Activated B cell treated with CpG ODN at 0.5 μM for 24 hours (primary cell): ENCODE data around the gene ETS1. TPM values are rescaled to one million over a fixed set of nuclear protein-coding genes. Genes with fewer than 3 reads are reported as not detected.

Experiments
- ATAC-seq: fragments of 200-7000 bp; cut with Tn5 transposase; one replicate; pipeline ENCODE4 v1.10.0; 2021; ENCODE audit warnings: low read depth, mild to moderate bottlenecking, moderate library complexity
- CTCF ChIA-PET: fragments of 350-600 bp; sonication (Branson Sonifier 250); formaldehyde crosslinking; loops from one replicate; lab custom pipeline; 2021; ENCODE audit warnings: antibody characterized with exemption; lab: Charles Lee
- POLR2A ChIA-PET: fragments of 350-600 bp; sonication (Branson Sonifier 250); formaldehyde crosslinking; loops from one replicate; lab custom pipeline; 2021; ENCODE audit warnings: antibody characterized with exemption; lab: Charles Lee
- DNase-seq: peaks from one replicate; pipeline ENCODE4 v3.0.0; 2022
- H3K27ac Mint-ChIP-seq: one replicate; pipeline ENCODE4 v1.8.0; 2020; ENCODE audit warnings: mixed read lengths
- H3K27me3 Mint-ChIP-seq: one replicate; pipeline ENCODE4 v1.8.0; 2021; ENCODE audit warnings: mixed read lengths
- H3K36me3 Mint-ChIP-seq: one replicate; pipeline ENCODE4 v1.8.0; 2021; ENCODE audit warnings: low read depth, mixed read lengths
- H3K4me1 Mint-ChIP-seq: one replicate; pipeline ENCODE4 v1.8.0; 2021; ENCODE audit warnings: mixed read lengths
- H3K4me3 Mint-ChIP-seq: one replicate; pipeline ENCODE4 v1.8.0; 2020; ENCODE audit warnings: mild to moderate bottlenecking, mixed read lengths
- H3K9me3 Mint-ChIP-seq: one replicate; pipeline ENCODE4 v1.8.0; 2020; ENCODE audit warnings: mixed read lengths
- intact Hi-C: fragments of 100-400 bp; cut with micrococcal nuclease; formaldehyde crosslinking; loops from one replicate; pipeline ENCODE4 v1.15.1; 2024
- total RNA-seq: library from RNA; stranded (reverse); gene quantifications from 2 replicates; pipeline ENCODE4 v1.2.3, GENCODE V29; 2022
- TF ChIP-seq, protein P1 (sequence below): fragments of 200-600 bp; IDR thresholded peaks from one replicate; pipeline ENCODE4 v1.8.0; 2022; ENCODE audit warnings: antibody characterized with exemption, mild to moderate bottlenecking

ETS1 gene
- total RNA-seq, 1 donor from 2014 or later: 301 TPM

DNA sequence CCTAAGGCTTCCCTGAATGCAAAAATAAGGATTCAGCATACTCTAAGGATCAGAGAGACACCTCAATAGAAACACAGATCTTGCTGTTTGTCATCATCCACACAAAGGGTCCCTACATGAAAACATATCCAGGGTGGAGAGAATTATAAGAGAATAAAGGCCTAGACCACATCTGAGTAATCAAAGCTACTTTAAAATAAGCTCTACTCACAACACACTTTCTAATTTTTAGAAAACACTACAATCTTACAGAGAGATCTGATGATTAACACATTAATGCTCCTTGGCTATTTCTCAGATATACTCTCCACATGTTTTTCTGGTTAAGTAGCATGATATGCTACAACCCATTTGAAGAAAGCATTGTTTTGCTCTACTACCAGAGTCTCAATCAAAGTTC is 108.2 kb downstream of the ETS1 start:
- H3K27ac Mint-ChIP-seq: peak overlapping the region; percentile 89
- POLR2A ChIA-PET: interaction anchor here (0.6 to 1.5 kb wide), 6 partner anchors 10 to 73 kb away, joined by 3 to 8 read pairs (median 4); no protein-coding TSS in a partner anchor
- intact Hi-C loops: no loop called here

DNA sequence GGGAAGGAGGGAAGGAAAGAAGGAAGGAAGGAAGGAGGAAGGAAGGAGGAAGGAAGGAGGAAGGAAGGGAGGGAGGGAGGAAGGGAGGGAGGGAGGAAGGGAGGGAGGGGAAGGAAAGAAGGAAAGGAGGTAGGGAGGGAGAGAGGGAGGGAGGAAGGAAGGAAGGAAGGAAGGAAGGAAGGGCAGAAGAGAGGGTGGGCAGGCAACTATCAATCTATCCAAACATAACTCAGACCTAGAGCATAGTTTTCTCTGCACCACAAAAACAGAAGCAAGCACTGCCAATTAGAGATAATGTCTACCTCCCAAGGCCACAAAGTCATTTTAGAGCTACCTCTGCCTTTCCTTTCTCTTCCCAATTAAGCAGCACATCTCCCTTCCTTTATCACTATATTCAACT is 109.1 kb downstream of the ETS1 start:
- no peak for ATAC-seq
- intact Hi-C loops: no loop called here

More for the DNA sequence above, 108.2 kb downstream of the ETS1 start:
- peaks cover 99% of the 10 kb centered on the region for H3K4me1 Mint-ChIP-seq
- H3K36me3 Mint-ChIP-seq: peaks cover 94% of the 10 kb centered on the region
- no peaks in the 10 kb centered on the region for H3K9me3 Mint-ChIP-seq
- no peak for DNase-seq
- TF ChIP-seq, protein P1, sequence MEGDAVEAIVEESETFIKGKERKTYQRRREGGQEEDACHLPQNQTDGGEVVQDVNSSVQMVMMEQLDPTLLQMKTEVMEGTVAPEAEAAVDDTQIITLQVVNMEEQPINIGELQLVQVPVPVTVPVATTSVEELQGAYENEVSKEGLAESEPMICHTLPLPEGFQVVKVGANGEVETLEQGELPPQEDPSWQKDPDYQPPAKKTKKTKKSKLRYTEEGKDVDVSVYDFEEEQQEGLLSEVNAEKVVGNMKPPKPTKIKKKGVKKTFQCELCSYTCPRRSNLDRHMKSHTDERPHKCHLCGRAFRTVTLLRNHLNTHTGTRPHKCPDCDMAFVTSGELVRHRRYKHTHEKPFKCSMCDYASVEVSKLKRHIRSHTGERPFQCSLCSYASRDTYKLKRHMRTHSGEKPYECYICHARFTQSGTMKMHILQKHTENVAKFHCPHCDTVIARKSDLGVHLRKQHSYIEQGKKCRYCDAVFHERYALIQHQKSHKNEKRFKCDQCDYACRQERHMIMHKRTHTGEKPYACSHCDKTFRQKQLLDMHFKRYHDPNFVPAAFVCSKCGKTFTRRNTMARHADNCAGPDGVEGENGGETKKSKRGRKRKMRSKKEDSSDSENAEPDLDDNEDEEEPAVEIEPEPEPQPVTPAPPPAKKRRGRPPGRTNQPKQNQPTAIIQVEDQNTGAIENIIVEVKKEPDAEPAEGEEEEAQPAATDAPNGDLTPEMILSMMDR: no peak
- peak overlapping the region; percentile 35 for H3K4me3 Mint-ChIP-seq
- ATAC-seq: no peak
- no peaks in the 10 kb centered on the region for H3K27me3 Mint-ChIP-seq
- CTCF ChIA-PET: interaction anchor here (1.3 to 1.4 kb wide), 2 partner anchors 17 to 189 kb away, joined by 3 to 4 read pairs; no protein-coding TSS in a partner anchor

DNA sequence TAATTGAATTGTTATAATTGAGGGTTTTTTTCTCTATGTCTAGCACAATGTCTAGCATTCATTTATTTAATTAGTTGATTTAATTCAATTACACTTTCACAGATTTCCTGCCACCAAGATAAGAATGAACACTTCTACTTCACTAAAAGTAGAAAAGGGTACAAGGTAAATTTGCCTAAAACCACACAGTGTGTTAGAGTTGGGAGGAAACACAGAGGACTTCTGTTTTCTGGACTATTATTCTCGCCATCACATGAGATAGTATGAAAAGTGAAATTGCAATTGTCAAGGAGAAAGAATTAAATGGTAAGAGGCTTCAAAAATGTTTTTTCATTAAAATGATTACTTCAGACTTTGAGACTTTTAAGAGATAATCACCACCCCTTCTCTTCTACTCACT is 109.5 kb downstream of the ETS1 start:
- Mint-ChIP-seq H3K27ac (peak overlapping the region; percentile 89), H3K4me1 (peaks cover 99% of the 10 kb centered on the region), H3K27me3 (no peaks in the 10 kb centered on the region), H3K9me3 (no peaks in the 10 kb centered on the region), H3K36me3 (peaks cover 94% of the 10 kb centered on the region), H3K4me3 (peak overlapping the region; percentile 52)
- TF ChIP-seq, protein P1: no peak
- intact Hi-C loops: no loop called here
- peak; percentile 37 for ATAC-seq
- CTCF ChIA-PET: interaction anchor here (1.2 kb wide), 1 partner anchor 189 kb away, joined by 3 read pairs; no protein-coding TSS in a partner anchor
- POLR2A ChIA-PET: interaction anchor here (1.0 to 1.5 kb wide), 2 partner anchors 9 to 187 kb away, joined by 3 to 5 read pairs; no protein-coding TSS in a partner anchor
- DNase-seq: no peak

More for the DNA sequence above, 109.1 kb downstream of the ETS1 start:
- TF ChIP-seq, protein P1: no peak
- ChIA-PET POLR2A (interaction anchor here (0.7 to 1.5 kb wide), 6 partner anchors 9 to 211 kb away, joined by 3 to 8 read pairs (median 4); no protein-coding TSS in a partner anchor), CTCF (interaction anchor here (1.3 to 1.4 kb wide), 2 partner anchors 18 to 188 kb away, joined by 3 to 4 read pairs; no protein-coding TSS in a partner anchor)
- peaks cover 99% of the 10 kb centered on the region for H3K4me1 Mint-ChIP-seq
- peak overlapping the region; percentile 9 for H3K4me3 Mint-ChIP-seq
- no peaks in the 10 kb centered on the region for H3K27me3 Mint-ChIP-seq
- DNase-seq: no peak
- H3K9me3 Mint-ChIP-seq: no peaks in the 10 kb centered on the region
- H3K27ac Mint-ChIP-seq: peak overlapping the region; percentile 89
- H3K36me3 Mint-ChIP-seq: peaks cover 94% of the 10 kb centered on the region

DNA sequence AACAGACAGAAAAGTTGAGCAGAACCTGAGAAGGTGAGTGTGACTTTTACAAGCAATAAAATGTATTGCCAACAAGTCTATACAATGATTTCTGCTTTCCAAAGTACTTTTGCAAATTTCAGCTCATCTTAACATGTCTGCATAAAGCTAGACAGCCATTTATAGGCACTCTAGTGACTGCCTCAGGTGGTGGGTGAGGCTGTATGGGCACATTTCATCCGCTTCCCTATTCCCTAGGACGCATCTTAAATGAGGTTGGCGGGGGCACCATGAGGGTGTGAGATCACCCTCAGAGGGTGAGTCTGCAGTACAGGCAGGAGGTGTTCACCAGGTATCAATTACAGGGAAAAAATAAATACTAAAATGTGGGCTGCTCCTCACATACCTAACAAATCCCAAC is 110.1 kb downstream of the ETS1 start:
- Mint-ChIP-seq H3K27me3 (no peaks in the 10 kb centered on the region), H3K9me3 (no peaks in the 10 kb centered on the region), H3K27ac (peak overlapping the region; percentile 89), H3K4me1 (peaks cover 99% of the 10 kb centered on the region), H3K4me3 (peak overlapping the region; percentile 36), H3K36me3 (peaks cover 98% of the 10 kb centered on the region)
- intact Hi-C loops: no loop called here
- CTCF ChIA-PET: interaction anchor here (1.2 kb wide), 1 partner anchor 188 kb away, joined by 3 read pairs; no protein-coding TSS in a partner anchor
- ATAC-seq: no peak
- TF ChIP-seq, protein P1: no peak
- POLR2A ChIA-PET: interaction anchor here (1.0 to 10.5 kb wide), 3 partner anchors 41 to 187 kb away, joined by 3 to 221 read pairs (median 95); no protein-coding TSS in a partner anchor
- no peak for DNase-seq

DNA sequence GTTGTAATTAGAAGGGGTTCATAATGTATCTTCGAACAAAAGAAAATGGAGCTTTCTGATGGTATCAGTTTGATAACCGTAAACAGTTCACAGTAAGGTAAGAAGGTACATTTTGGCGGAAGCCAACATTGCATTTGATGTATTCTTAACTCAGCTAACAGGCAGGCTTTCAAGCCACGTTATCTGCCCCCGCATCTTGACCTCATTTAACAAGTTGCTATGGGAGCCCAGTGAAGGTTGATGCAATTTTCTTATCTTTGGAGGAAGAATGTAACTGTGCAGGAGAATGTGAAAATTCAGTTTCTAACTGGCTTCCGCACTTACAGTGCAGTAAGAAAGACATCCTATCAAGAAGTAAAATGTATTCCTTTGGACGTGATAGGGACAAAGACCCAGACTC is 110.6 kb downstream of the ETS1 start:
- Mint-ChIP-seq H3K27ac (peak overlapping the region; percentile 89), H3K4me3 (no peak overlapping the region), H3K9me3 (no peaks in the 10 kb centered on the region), H3K27me3 (no peaks in the 10 kb centered on the region), H3K36me3 (peaks cover 98% of the 10 kb centered on the region), H3K4me1 (peaks cover 99% of the 10 kb centered on the region)
- ChIA-PET POLR2A (interaction anchor here (1.0 to 10.5 kb wide), 3 partner anchors 41 to 186 kb away, joined by 3 to 221 read pairs (median 95); no protein-coding TSS in a partner anchor), CTCF (interaction anchor here (1.2 kb wide), 1 partner anchor 188 kb away, joined by 3 read pairs; no protein-coding TSS in a partner anchor)
- intact Hi-C loops: no loop called here
- TF ChIP-seq, protein P1: no peak
- DNase-seq (no peak), ATAC-seq (no peak)
